ENCODE results near the gene BEAN1.

Gene BEAN1

DNA sequence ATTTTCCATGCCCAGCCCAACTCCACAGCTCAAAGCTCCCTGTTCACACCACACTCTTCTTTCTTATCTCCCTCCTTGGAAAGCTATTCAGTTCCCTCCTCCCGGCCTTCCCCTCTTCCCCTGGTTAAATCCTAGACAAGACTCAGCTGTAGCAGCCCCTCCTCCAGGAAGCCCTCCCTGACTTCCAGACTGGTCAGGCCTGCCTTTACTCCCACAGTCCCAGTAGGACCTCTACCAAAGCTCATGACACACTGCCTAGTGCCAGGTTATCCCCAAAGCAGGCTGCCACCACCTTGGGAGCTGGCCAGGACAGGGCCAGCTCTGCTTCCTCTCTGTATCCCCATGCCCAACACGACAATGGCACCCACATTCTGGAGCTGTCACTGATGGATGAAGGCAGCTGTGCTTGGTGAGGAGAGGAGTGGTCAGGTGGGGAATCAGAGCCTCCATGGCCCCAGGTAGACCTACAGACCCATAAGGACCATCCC, 50.0 kb downstream of the BEAN1 start:
- H3K79me2 ChIP-seq (ENCODE audit: insufficient read depth, low read length), result no peaks in the 10 kb centered on the region
- H3K4me3 ChIP-seq (ENCODE audit: low read depth in 1 of 2, low read length in 2 of 2), result no peak overlapping the region
- H2AFZ ChIP-seq (ENCODE audit: low read depth, low read length), result no peak overlapping the region
- H3K9me3 ChIP-seq (ENCODE audit: insufficient read depth, low read length, severe bottlenecking), result no peaks in the 10 kb centered on the region
- H3K4me2 ChIP-seq (ENCODE audit: insufficient read depth, low read length), result no peak overlapping the region
- DNase-seq, result no peak
- H3K4me1 ChIP-seq (ENCODE audit: insufficient read depth, low read length), result peaks cover 21% of the 10 kb centered on the region
- H4K20me1 ChIP-seq (ENCODE audit: insufficient read depth, low read length), result no peaks in the 10 kb centered on the region
- no peak for TF ChIP-seq CTCF (IDR thresholded peaks at IDR 0.05; ENCODE audit: borderline replicate concordance, extremely low read depth, low read length, poor library complexity, severe bottlenecking)
- TF ChIP-seq EZH2 (IDR thresholded peaks at IDR 0.05; ENCODE audit: borderline replicate concordance, low read depth, low read length, severe bottlenecking), result no peak
- H3K27me3 ChIP-seq (ENCODE audit: insufficient read depth, low read length, poor library complexity), result no peaks in the 10 kb centered on the region
- ATAC-seq (ENCODE audit: insufficient read depth, low read depth), result no peak
- no peaks in the 10 kb centered on the region for H3K36me3 ChIP-seq (ENCODE audit: insufficient read depth, low read length)
- no peak overlapping the region for H3K9ac ChIP-seq (ENCODE audit: low read depth, low read length)
- no peak overlapping the region for H3K27ac ChIP-seq (ENCODE audit: low read length)

DNA sequence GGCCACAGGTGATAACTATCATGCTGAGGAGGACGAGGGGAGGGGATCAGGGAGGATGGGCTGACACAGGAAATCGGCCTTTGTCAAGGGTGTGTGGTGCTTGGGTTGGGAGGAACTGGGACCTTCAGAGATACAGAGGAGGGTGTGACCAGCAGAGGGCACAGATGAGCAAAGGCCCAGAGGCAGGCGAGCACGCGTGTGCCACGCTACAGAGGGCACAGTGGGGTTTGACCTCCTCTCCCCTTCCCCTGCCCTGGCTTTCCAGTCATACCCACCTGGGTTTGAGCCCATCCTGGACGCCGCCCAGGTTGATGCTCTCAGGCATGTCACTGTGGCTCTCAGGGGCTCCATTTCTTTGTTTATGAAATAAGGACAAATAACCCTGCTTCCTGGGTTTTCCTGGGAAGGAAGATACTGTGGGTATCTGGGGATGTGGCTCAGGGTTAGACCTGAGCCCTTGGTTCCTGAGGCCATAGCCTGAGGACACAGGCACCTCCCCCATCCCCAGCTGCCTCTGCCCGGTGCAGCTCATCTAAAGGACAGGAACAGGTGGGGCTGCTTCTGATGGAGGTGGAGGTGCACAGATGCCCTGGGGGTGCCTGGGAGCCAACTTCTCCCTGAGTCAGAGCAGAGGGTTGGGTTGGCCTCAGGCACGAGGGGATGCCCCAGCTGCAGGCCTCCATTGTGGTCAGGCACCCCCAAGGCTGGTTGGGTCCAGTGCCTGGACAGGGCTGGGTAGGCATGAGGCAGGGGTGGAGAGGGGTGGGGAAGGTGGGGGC, 51.8 kb downstream of the BEAN1 start:
- TF ChIP-seq CTCF (IDR thresholded peaks at IDR 0.05; ENCODE audit: borderline replicate concordance, extremely low read depth, low read length, poor library complexity, severe bottlenecking), result peak; percentile 82
- no peak for TF ChIP-seq EZH2 (IDR thresholded peaks at IDR 0.05; ENCODE audit: borderline replicate concordance, low read depth, low read length, severe bottlenecking)
- Histone ChIP-seq H3K4me3 (ENCODE audit: low read depth in 1 of 2, low read length in 2 of 2) (no peak overlapping the region), H4K20me1 (ENCODE audit: insufficient read depth, low read length) (no peaks in the 10 kb centered on the region), H3K27ac (ENCODE audit: low read length) (no peak overlapping the region), H3K9ac (ENCODE audit: low read depth, low read length) (no peak overlapping the region), H3K36me3 (ENCODE audit: insufficient read depth, low read length) (no peaks in the 10 kb centered on the region), H3K79me2 (ENCODE audit: insufficient read depth, low read length) (no peaks in the 10 kb centered on the region), H3K9me3 (ENCODE audit: insufficient read depth, low read length, severe bottlenecking) (no peaks in the 10 kb centered on the region), H3K4me1 (ENCODE audit: insufficient read depth, low read length) (peaks cover 25% of the 10 kb centered on the region), H3K27me3 (ENCODE audit: insufficient read depth, low read length, poor library complexity) (no peaks in the 10 kb centered on the region), H2AFZ (ENCODE audit: low read depth, low read length) (no peak overlapping the region; the same call in 1 of the 2 replicates), H3K4me2 (ENCODE audit: insufficient read depth, low read length) (no peak overlapping the region)
- DNase-seq (peak; percentile 88), ATAC-seq (ENCODE audit: insufficient read depth, low read depth) (peak; percentile 89)

- TF ChIP-seq EZH2 (IDR thresholded peaks at IDR 0.05; ENCODE audit: borderline replicate concordance, low read depth, low read length, severe bottlenecking) (no peak), CTCF (IDR thresholded peaks at IDR 0.05; ENCODE audit: borderline replicate concordance, extremely low read depth, low read length, poor library complexity, severe bottlenecking) (no peak)
- no peak overlapping the region for H3K4me3 ChIP-seq (ENCODE audit: low read depth in 1 of 2, low read length in 2 of 2)
- H3K9me3 ChIP-seq (ENCODE audit: insufficient read depth, low read length, severe bottlenecking), result no peaks in the 10 kb centered on the region
- no peaks in the 10 kb centered on the region for H4K20me1 ChIP-seq (ENCODE audit: insufficient read depth, low read length)
- H3K27me3 ChIP-seq (ENCODE audit: insufficient read depth, low read length, poor library complexity), result no peaks in the 10 kb centered on the region
- H3K9ac ChIP-seq (ENCODE audit: low read depth, low read length), result no peak overlapping the region
- no peak overlapping the region for H3K4me2 ChIP-seq (ENCODE audit: insufficient read depth, low read length)
- ATAC-seq (ENCODE audit: insufficient read depth, low read depth) (no peak), DNase-seq (no peak)
- no peaks in the 10 kb centered on the region for H3K79me2 ChIP-seq (ENCODE audit: insufficient read depth, low read length)
- H3K27ac ChIP-seq (ENCODE audit: low read length), result no peak overlapping the region
- peaks cover 20% of the 10 kb centered on the region for H3K4me1 ChIP-seq (ENCODE audit: insufficient read depth, low read length)
- no peak overlapping the region for H2AFZ ChIP-seq (ENCODE audit: low read depth, low read length)
- H3K36me3 ChIP-seq (ENCODE audit: insufficient read depth, low read length), result no peaks in the 10 kb centered on the region
These were observed 52.7 kb downstream of the BEAN1 start for GRCh38 chr16:66479661-66480264.
